NCI-H345 (cell line): ENCODE data around the gene SLX4IP.
A peak's percentile ranks its signal among the peaks of the same experiment; 100 is the strongest.

ENCODE experiments used
- DNase-seq: peaks from one replicate; lab custom pipeline; 2025; lab: John Stamatoyannopoulos, UW

The SLX4IP gene

GRCh38 chr20:10497283-10497682 lies 62.2 kb downstream of the SLX4IP start:
- DNase-seq = no peak

GRCh38 chr20:10497791-10498190 lies 62.7 kb downstream of the SLX4IP start:
- no peak for DNase-seq

- no peak for DNase-seq
Measured at GRCh38 chr20:10498200-10498599, 63.1 kb downstream of the SLX4IP start.

GRCh38 chr20:10501402-10501801 lies 66.3 kb downstream of the SLX4IP start:
- DNase-seq = no peak

GRCh38 chr20:10502098-10502526 lies 67.0 kb downstream of the SLX4IP start:
- DNase-seq = no peak

GRCh38 chr20:10504608-10504993 lies 69.5 kb downstream of the SLX4IP start:
- no peak for DNase-seq

DNA sequence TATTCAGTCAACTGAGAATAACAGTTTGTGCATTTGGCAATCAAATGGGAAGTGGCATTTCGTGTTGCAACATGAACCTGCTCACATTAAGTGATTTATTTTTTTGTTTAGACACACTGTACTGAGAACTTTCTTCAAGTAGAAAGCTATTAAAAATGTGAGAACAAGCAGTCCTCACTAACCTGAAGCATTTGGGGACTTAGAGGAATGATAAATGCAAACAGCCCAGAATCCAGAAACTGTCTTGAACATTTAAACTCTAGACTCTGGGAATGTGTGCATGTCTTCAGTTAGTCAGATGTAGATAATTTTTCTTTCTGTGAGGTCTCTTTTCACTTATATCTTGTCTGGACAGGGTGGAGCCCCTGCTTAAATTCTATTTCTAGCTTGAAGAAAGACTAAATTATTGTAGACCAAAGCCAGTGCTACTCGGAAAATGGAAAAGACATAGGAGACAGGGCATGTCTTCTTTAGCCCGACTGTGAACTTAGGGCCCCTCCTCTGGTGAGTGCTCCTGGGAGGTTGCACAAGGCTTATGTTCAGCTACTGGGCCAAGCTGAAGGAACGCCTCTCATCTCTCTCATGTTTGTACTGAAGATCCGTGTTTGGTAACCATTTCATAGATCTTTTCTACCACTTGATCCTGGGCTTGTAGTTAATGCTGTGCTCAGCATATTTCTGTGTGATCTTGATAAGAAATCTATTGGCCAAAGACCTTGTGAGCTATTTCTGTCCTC lies 70.1 kb downstream of the SLX4IP start:
- no peak for DNase-seq

GRCh38 chr20:10505827-10506226 lies 70.7 kb downstream of the SLX4IP start:
- DNase-seq = no peak

DNA sequence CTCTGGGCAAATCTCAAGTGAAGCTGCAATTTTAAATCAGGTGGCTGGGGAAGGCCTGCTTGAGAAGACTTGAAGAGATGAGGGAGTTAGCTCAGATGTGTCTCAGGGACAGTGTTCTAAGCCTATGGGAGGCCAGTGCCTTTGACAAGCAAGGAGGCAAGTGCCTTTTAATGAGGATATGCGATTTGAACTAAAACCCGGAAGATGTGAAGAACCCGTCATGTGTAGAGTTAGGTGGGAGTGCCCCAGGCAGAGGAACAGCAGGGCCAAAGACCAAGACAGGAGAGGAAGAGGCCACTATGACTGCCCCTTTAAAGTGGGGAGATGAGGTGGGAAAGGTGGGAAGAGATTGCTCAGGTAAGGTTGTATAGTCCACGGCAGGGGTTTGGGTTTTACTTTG lies 71.9 kb downstream of the SLX4IP start:
- no peak for DNase-seq

GRCh38 chr20:10508060-10508459 lies 73.0 kb downstream of the SLX4IP start:
- DNase-seq = no peak

GRCh38 chr20:10508468-10509251 lies 73.6 kb downstream of the SLX4IP start:
- DNase-seq = no peak

- DNase-seq = no peak
Measured at GRCh38 chr20:10509376-10509775, 74.3 kb downstream of the SLX4IP start.

DNA sequence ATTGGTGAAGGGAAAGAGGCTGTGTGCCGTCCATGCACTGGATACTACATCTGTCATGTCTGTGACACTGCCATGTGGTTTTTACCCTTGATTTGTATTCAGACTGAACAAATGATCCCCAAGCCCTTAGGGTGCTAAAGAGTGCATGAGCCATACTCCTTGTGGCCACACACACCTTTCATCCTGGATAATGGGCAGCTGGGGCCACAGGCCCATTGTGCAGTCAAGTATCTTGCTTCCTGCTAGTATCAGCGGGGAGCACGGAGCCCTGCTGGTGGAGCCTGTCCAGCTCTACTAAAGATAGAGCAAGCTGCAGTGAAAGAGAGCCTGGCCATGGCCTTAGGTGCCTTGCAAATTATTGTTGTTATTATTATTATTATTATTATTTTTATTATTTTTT lies 75.1 kb downstream of the SLX4IP start:
- DNase-seq = no peak

- DNase-seq = no peak
Measured at GRCh38 chr20:10511170-10511508, 76.0 kb downstream of the SLX4IP start.

DNA sequence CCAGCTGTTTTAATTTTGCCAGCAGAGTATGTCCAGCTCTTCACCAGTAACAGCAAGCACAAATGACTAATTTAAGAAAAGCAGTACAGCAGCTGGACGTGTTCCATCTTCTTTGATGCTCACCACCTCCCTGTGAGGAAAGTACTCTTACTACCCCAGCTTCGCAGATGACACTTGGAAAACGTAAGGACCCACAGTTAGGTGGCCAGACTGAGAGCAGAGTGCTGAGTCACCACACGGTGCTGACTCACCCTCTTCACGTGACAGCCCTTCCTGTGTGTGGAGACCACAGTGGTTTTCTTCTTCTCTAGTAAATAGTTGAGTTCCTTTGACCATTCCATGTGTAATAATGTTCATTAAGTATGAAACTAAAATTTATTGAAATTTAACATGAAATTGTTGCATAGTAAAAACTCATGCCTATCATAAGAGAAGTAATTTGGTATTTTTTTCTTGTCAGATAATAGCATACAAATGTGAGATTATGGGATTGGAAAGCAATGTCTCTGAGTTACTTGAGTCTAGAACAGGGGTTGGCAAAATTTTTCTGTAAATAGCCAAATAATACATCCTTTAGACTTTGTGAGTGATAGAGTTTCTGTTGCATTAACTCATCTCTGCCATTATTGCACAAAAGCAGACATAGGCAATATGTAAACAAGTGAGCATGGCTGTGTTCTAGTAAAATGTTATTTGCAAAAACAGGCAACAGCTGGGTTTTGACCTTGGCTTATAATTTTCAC lies 76.6 kb downstream of the SLX4IP start:
- peak; percentile 56 for DNase-seq

DNA sequence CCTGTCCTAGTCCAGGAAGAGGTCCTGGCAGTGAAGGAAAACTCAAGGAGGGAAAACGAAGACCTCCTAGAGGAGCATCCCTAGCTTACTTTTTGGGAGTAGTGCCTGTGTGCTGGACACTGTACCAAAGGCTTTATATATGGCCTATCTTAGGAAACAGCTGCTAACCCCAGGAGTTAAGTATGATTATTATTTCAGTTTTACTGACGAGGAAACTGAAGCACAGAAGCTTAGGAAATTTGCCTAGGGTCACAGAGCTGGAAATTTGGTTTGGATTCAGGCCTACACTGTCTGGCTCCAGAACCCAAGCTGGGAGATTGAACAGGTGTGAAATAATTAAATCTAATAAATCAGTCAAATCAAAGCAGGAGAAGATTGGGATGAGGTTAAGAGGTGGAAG lies 78.0 kb downstream of the SLX4IP start:
- no peak for DNase-seq

- no peak for DNase-seq
Measured at GRCh38 chr20:10513931-10514575, 78.9 kb downstream of the SLX4IP start.

DNA sequence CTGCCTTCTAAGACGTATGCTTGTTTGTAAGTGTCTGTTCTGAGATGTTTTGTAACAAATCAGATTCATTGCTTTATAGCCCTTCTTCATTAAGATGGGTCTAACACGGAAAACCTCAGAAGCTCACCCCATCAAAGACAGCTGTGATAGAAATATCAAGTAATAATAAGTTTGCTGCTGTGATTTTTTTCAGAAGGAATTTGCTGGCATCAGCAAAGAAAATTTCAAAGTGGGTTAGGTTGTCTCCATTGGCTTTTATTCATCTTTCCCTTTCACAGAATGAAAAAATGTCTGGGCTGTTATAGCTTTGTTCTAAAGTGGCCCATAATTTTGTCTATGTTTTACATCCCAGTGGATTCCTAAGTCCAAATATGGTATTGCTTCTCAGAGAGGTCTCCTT lies 81.4 kb downstream of the SLX4IP start:
- no peak for DNase-seq

- DNase-seq = no peak
Measured at GRCh38 chr20:10519361-10520046, 84.4 kb downstream of the SLX4IP start.

DNA sequence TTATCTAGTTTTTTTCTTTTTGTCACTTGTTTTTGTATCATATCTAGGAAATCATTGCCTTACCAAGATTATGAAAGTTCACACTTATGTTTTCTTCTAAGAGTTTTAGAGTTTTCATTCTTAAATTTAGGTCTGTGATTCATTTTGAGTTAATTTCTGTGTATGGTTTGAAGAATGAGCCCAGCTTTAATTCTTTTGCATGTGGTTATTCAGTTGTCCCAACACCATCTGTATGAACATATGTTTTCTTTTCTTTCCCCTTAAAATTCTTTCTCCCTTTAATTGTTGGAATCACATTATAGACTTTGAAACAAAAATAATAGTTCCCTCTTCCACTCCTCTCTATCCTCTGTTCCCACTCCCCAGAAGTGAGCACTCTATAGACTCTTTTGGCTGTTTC lies 85.4 kb downstream of the SLX4IP start:
- DNase-seq = no peak

DNA sequence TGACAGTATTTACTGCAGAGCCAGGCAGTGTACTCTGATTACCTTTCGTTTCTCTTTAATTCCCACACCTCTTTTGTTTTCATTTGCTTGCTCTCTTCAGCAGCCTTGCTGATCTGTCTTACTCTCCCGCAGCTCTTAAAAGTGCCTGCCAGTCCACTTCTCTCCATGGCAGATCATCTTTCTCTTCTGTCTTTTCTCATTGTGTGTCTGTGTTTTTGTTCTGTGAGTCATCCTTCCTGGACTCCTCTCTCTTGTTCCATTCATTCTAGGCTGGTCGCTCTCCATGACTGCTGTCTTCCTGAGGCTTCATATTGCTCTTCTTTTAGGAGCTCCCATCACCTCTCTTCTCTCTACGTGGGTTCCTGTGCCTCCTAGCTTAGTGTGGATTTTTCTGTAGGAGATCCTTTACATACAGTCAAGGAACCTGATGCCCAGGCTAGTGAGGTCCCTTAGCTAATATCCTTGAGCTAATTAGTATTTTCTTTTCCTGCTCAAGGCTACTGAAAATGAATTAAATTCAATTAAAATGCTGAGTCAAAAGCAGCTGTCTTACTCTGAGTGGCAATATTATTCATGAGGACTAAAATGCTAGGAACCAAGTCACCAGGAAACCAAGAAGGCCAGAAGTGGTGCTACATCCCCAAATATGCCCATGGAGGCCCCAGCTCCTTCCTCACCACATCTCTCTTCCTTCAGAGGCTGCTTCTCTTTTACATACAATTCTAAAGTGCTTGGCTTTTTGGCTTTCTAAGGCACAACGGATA lies 86.1 kb downstream of the SLX4IP start:
- DNase-seq = peak; percentile 80
